Measurements from ENCODE around the gene CAMTA1. TPM values are rescaled to one million over a fixed set of nuclear protein-coding genes. Genes with fewer than 3 reads are reported as not detected.

Gene CAMTA1
- total RNA-seq, 3 donors from 2014 or later = 73.4 to 114 (median 82.6) TPM

- no peak for TF ChIP-seq CTCF (IDR thresholded peaks at IDR 0.05)
- DNase-seq = no peak
- Histone ChIP-seq H3K9me3 (no peaks in the 10 kb centered on the region), H3K4me3 (no peak overlapping the region), H3K36me3 (ENCODE audit: low read depth) (no peaks in the 10 kb centered on the region), H3K4me1 (ENCODE audit: low read depth) (no peaks in the 10 kb centered on the region)
- ATAC-seq = no peak
- intact Hi-C loops (cut with DNase I, micrococcal nuclease) = no loop called here
Observed at GRCh38 chr1:7717748-7718368, 932.6 kb downstream of the CAMTA1 start.

DNA sequence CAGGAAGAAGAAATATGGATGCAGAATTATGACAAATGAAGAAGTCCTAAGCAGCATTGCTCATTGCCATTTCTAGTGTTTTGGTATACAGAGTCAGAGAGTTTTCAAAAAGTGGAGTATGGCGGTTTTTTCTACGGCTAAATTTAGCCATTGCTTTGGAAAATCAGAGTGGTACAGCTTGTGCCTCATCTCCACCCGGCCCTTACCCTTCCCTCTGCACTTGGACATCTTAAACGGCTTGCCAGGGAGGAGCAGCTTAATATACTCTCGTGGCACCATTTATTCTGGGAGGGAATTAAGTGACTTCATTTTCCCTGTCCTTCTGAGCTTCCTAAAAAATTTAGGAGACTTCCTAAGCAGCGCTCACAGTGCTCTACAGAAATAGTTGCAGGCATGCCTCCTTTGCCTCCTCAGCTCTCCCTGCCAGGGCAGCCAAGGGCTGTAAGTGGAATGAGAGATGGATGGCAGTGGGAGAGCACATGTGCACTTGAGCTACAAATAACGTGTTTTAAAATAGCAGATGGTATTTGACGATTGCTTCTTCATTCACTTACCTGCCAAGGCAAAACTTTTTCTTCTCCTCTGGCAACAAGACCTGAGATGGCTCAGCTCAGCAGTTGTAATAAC, 934.3 kb downstream of the CAMTA1 start:
- Histone ChIP-seq H3K4me1 (ENCODE audit: low read depth) (no peaks in the 10 kb centered on the region), H3K4me3 (no peak overlapping the region), H3K36me3 (ENCODE audit: low read depth) (no peaks in the 10 kb centered on the region), H3K9me3 (no peaks in the 10 kb centered on the region)
- no peak for DNase-seq
- intact Hi-C loops (cut with DNase I, micrococcal nuclease) = no loop called here
- no peak for TF ChIP-seq CTCF (IDR thresholded peaks at IDR 0.05)
- no peak for ATAC-seq

GRCh38 chr1:7721940-7722669, 936.9 kb downstream of the CAMTA1 start:
- ATAC-seq (no peak), DNase-seq (no peak)
- Histone ChIP-seq H3K9me3 (no peaks in the 10 kb centered on the region), H3K36me3 (ENCODE audit: low read depth) (no peaks in the 10 kb centered on the region), H3K4me3 (no peak overlapping the region), H3K4me1 (ENCODE audit: low read depth) (no peaks in the 10 kb centered on the region)
- no peak for TF ChIP-seq CTCF (IDR thresholded peaks at IDR 0.05)
- intact Hi-C loops (cut with DNase I, micrococcal nuclease) = no loop called here

GRCh38 chr1:7722670-7723012, 937.4 kb downstream of the CAMTA1 start:
- TF ChIP-seq CTCF (IDR thresholded peaks at IDR 0.05) = no peak
- DNase-seq (no peak), ATAC-seq (no peak)
- no peaks in the 10 kb centered on the region for H3K36me3 ChIP-seq (ENCODE audit: low read depth)
- no peaks in the 10 kb centered on the region for H3K9me3 ChIP-seq
- H3K4me1 ChIP-seq (ENCODE audit: low read depth) = no peaks in the 10 kb centered on the region
- intact Hi-C loops (cut with DNase I, micrococcal nuclease) = no loop called here
- no peak overlapping the region for H3K4me3 ChIP-seq

DNA sequence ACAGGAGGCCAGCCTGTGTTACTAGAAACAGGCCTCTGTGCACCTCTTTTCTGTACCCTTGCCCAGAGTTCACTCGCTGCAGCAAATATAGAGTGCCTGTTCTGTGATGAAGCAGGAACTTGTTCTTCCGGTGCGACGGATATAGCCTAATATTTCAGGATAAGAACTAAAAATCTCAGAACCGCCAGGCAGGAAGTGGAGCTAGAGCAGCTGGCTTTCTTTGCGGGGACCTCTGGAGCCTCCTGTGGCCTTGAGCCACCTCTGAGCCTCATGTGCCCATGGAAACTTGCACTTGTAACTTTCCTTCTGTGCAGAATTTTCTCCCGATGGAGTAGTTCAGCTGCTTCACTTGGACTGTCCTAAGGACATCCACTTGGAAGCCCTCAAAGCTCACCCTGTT, 941.4 kb downstream of the CAMTA1 start:
- no peak for DNase-seq

More for the DNA sequence above, 941.4 kb downstream of the CAMTA1 start:
- no peak for ATAC-seq
- Histone ChIP-seq H3K4me1 (ENCODE audit: low read depth) (no peaks in the 10 kb centered on the region), H3K36me3 (ENCODE audit: low read depth) (no peaks in the 10 kb centered on the region), H3K4me3 (no peak overlapping the region), H3K9me3 (no peaks in the 10 kb centered on the region)
- intact Hi-C loops (cut with DNase I, micrococcal nuclease) = no loop called here
- TF ChIP-seq CTCF (IDR thresholded peaks at IDR 0.05) = no peak

All from mucosa of descending colon (tissue), 3 donors.